Gastrocnemius medialis (tissue), 4 donors: Measurements from ENCODE around the gene FMC1. TPM values are rescaled to one million over a fixed set of nuclear protein-coding genes. Genes with fewer than 3 reads are reported as not detected.

Experiments used
- ATAC-seq, 2 donors: fragments of 150-250 bp; one replicate each; pipeline ENCODE4 v1.9.1; 2016
- DNase-seq, 2 donors: peaks; one replicate each; pipeline ENCODE4 v3.0.0-alpha.2; 2019
- H3K27ac ChIP-seq, 4 donors: fragments of 200-600 bp; sonication (generic); 1 replicate in 1 of 4; 2 replicates in 3 of 4; pipeline ENCODE4 v1.5.1; 2016 to 2018; ENCODE audit warnings: mild to moderate bottlenecking in 2 of 4, moderate library complexity in 1 of 4
- H3K27me3 ChIP-seq, 3 donors: fragments of 200-600 bp; sonication (generic) in 2 of 3; 1 replicate in 1 of 3; 2 replicates in 2 of 3; pipeline versions ENCODE4 v1.5.1 to v1.6.0; 2016 to 2019; ENCODE audit warnings: mild to moderate bottlenecking in 1 of 3, moderate library complexity in 1 of 3
- H3K36me3 ChIP-seq, 2 donors: fragments of 200-600 bp; sonication (generic) in 1 of 2; one replicate each; pipeline ENCODE4 v1.5.1; 2017 to 2018
- H3K4me1 ChIP-seq, 2 donors: fragments of 200-600 bp; sonication (generic) in 1 of 2; one replicate each; pipeline ENCODE4 v1.5.1; 2016 to 2017; ENCODE audit warnings: mild to moderate bottlenecking in 2 of 2
- H3K4me3 ChIP-seq, 4 donors: fragments of 200-600 bp; sonication (generic) in 3 of 4; 1 replicate in 1 of 4; 2 replicates in 3 of 4; pipeline ENCODE4 v1.5.1; 2016 to 2019; ENCODE audit warnings: mild to moderate bottlenecking in 2 of 4
- H3K9me3 ChIP-seq, 3 donors: fragments of 200-600 bp; sonication (generic) in 2 of 3; 1 replicate in 1 of 3; 2 replicates in 2 of 3; pipeline ENCODE4 v1.5.1; 2016 to 2019
- CTCF ChIP-seq, 5 experiments: fragments of 450-650 bp in 3 of 5; fragments of 200-600 bp in 2 of 5; sonication (generic) in 2 of 5; IDR thresholded peaks in 4 of 5; conservative IDR thresholded peaks in 1 of 5; 1 replicate in 4 of 5; 2 replicates in 1 of 5; pipeline ENCODE4 v1.5.1; 2016 to 2019; ENCODE audit warnings: antibody characterized with exemption in 5 of 5, mild to moderate bottlenecking in 3 of 5, moderate library complexity in 3 of 5
- POLR2A ChIP-seq, 2 donors: fragments of 450-650 bp; IDR thresholded peaks; one replicate each; pipeline ENCODE4 v1.6.1; 2017; ENCODE audit warnings: antibody characterized with exemption in 2 of 2, mild to moderate bottlenecking in 2 of 2, moderate library complexity in 2 of 2
- in situ Hi-C, 4 donors: fragments of 200-750 bp; cut with MboI; loops; one replicate each; pipeline versions ENCODE4 v1.15.0 to v1.8.0; 2017; ENCODE audit warnings: low sequenced_read_pairs in 4 of 4
- intact Hi-C: fragments of 100-400 bp; cut with DNase I; formaldehyde crosslinking; loops from one replicate; pipeline ENCODE4 v1.15.1; 2023; ENCODE audit warnings: low total_unique reads
- total RNA-seq, 4 donors: library from RNA; depleted of rRNA; stranded (reverse); fragments of >200 nt; gene quantifications; one replicate each; pipeline versions ENCODE4 v1.1.0 to v1.2.3, GENCODE V29; 2016

The FMC1 gene
- total RNA-seq, 4 donors from 2014 or later, result 19.3 to 32.6 (median 31.3) TPM

- Histone ChIP-seq H3K36me3 (peaks cover 0 to 64% of the 10 kb centered on the region in 2 donors), H3K4me3 (no peak overlapping the region), H3K27me3 (no peaks in the 10 kb centered on the region), H3K9me3 (no peaks in the 10 kb centered on the region), H3K27ac (no peak overlapping the region), H3K4me1 (no peaks in the 10 kb centered on the region)
- in situ Hi-C loops (no loop called here), intact Hi-C loops (no loop called here)
- DNase-seq, result no peak
- TF ChIP-seq POLR2A (IDR thresholded peaks at IDR 0.05) (no peak), CTCF (IDR thresholded peaks at IDR 0.05 in 4 of 5, conservative IDR thresholded peaks at IDR 0.05 in 1 of 5) (no peak)
- no peak for ATAC-seq
Observed at GRCh38 chr7:139297795-139298194, 43.3 kb upstream of the FMC1 start.

DNA sequence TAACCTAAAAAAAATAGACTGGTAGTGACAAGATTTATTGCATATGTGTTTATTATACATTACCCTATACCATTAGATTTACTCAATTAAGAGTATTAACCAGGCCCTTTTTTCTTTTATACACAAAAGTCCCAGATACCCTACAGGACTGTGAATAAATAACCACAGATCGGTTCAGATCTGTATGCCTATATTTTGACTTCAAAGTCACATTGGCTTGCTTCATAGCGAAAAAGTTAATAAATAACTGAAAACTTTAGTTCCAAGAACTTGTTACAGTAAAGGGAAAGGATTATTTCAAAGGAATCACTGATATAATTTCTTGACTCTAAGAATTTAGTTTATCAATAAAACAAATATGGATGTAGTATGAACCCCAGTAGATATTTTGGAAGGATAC lies 41.8 kb upstream of the FMC1 start:
- H3K4me1 ChIP-seq, result no peaks in the 10 kb centered on the region
- H3K4me3 ChIP-seq, result no peak overlapping the region
- DNase-seq (no peak), ATAC-seq (no peak)
- TF ChIP-seq CTCF (IDR thresholded peaks at IDR 0.05 in 4 of 5, conservative IDR thresholded peaks at IDR 0.05 in 1 of 5), result no peak
- no peak for TF ChIP-seq POLR2A (IDR thresholded peaks at IDR 0.05)
- intact Hi-C loops (no loop called here), in situ Hi-C loops (no loop called here)
- no peaks in the 10 kb centered on the region for H3K27me3 ChIP-seq
- H3K36me3 ChIP-seq, result peaks cover 0 to 52% of the 10 kb centered on the region in 2 donors
- H3K27ac ChIP-seq, result no peak overlapping the region
- no peaks in the 10 kb centered on the region for H3K9me3 ChIP-seq

DNA sequence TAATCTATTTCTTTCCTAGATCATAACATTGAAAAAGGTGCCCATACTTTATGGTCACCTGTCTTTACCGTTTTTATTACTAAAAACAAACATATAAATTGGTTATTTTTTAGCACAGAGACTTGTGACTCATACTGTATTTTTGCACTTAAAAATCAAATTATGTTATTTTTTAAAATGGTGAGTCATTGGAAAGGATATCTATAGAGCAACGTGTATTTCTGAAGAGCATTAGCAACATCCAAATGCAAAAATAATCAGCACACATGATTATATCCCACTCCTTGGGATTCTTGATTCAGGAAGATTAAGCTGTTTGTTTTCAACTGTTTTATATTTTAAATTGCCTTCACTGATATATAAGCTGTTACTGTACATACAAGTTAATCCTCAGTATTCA lies 40.7 kb upstream of the FMC1 start:
- Histone ChIP-seq H3K27me3 (no peaks in the 10 kb centered on the region), H3K36me3 (peaks cover 0 to 42% of the 10 kb centered on the region in 2 donors), H3K27ac (no peak overlapping the region), H3K4me3 (no peak overlapping the region), H3K4me1 (no peaks in the 10 kb centered on the region), H3K9me3 (no peaks in the 10 kb centered on the region)
- DNase-seq (no peak), ATAC-seq (no peak)
- intact Hi-C loops (no loop called here), in situ Hi-C loops (no loop called here)
- no peak for TF ChIP-seq POLR2A (IDR thresholded peaks at IDR 0.05)
- TF ChIP-seq CTCF (IDR thresholded peaks at IDR 0.05 in 4 of 5, conservative IDR thresholded peaks at IDR 0.05 in 1 of 5), result no peak

- intact Hi-C loops, result no loop called here
- no peaks in the 10 kb centered on the region for H3K9me3 ChIP-seq
- H3K27ac ChIP-seq, result no peak overlapping the region
- ATAC-seq (no peak), DNase-seq (no peak)
- no peaks in the 10 kb centered on the region for H3K4me1 ChIP-seq
- H3K27me3 ChIP-seq, result no peaks in the 10 kb centered on the region
- H3K36me3 ChIP-seq, result peaks cover 0 to 10% of the 10 kb centered on the region in 2 donors
- no peak for TF ChIP-seq POLR2A (IDR thresholded peaks at IDR 0.05)
- no peak for TF ChIP-seq CTCF (IDR thresholded peaks at IDR 0.05 in 4 of 5, conservative IDR thresholded peaks at IDR 0.05 in 1 of 5)
- in situ Hi-C loops, result no loop called here
- no peak overlapping the region for H3K4me3 ChIP-seq
Observed at GRCh38 chr7:139304517-139304916, 36.6 kb upstream of the FMC1 start.

GRCh38 chr7:139317939-139318505 lies 23.1 kb upstream of the FMC1 start:
- H3K36me3 ChIP-seq, result no peaks in the 10 kb centered on the region
- ATAC-seq (no peak), DNase-seq (no peak)
- no peak for TF ChIP-seq CTCF (IDR thresholded peaks at IDR 0.05 in 4 of 5, conservative IDR thresholded peaks at IDR 0.05 in 1 of 5)
- intact Hi-C loops (no loop called here), in situ Hi-C loops (no loop called here)
- no peaks in the 10 kb centered on the region for H3K27me3 ChIP-seq
- no peak overlapping the region for H3K4me3 ChIP-seq
- H3K4me1 ChIP-seq, result peaks cover 0 to 6% of the 10 kb centered on the region in 2 donors
- H3K9me3 ChIP-seq, result no peaks in the 10 kb centered on the region
- H3K27ac ChIP-seq, result no peak overlapping the region
